Neural cell (in vitro differentiated cells): ENCODE data around the gene SHF.

Source experiments
- CTCF ChIP-seq: fragments of 450-650 bp; IDR thresholded peaks from 2 replicates; pipeline ENCODE4 v1.5.1; 2014; ENCODE audit warnings: antibody characterized with exemption, mild to moderate bottlenecking, moderate library complexity; ENCODE audit not compliant: poor library complexity, severe bottlenecking
- EP300 ChIP-seq: fragments of 450-650 bp; conservative IDR thresholded peaks from 2 replicates; pipeline ENCODE4 v1.6.1; 2014; ENCODE audit warnings: antibody characterized with exemption, mild to moderate bottlenecking, moderate library complexity; ENCODE audit not compliant: poor library complexity, severe bottlenecking
- EZH2 ChIP-seq: fragments of 200-600, 300-800 bp; shearing (Covaris generic), sonication (generic); IDR thresholded peaks from 2 replicates; pipeline ENCODE4 v1.6.1; 2014; ENCODE audit warnings: antibody characterized with exemption, low read length, borderline replicate concordance, mild to moderate bottlenecking; ENCODE audit not compliant: insufficient read depth, poor library complexity, severe bottlenecking
- POLR2AphosphoS5 ChIP-seq: IDR thresholded peaks from 2 replicates; pipeline ENCODE4 v1.6.1; 2012
- RAD21 ChIP-seq: fragments of 450-650 bp; conservative IDR thresholded peaks from 2 replicates; pipeline ENCODE4 v1.6.1; 2014; ENCODE audit warnings: antibody characterized with exemption, mild to moderate bottlenecking, moderate library complexity
- REST ChIP-seq: IDR thresholded peaks from 2 replicates; pipeline ENCODE4 v1.6.1; 2012; ENCODE audit warnings: borderline replicate concordance
- SMC3 ChIP-seq: fragments of 450-650 bp; conservative IDR thresholded peaks from 2 replicates; pipeline ENCODE4 v1.6.1; 2014; ENCODE audit warnings: antibody characterized with exemption, mild to moderate bottlenecking, moderate library complexity; ENCODE audit not compliant: poor library complexity
- TAF1 ChIP-seq: IDR thresholded peaks from 2 replicates; pipeline ENCODE4 v1.6.1; 2012; ENCODE audit warnings: low read depth

- TF ChIP-seq CTCF (no peak), EZH2 (no peak), POLR2AphosphoS5 (no peak), TAF1 (no peak), SMC3 (no peak), EP300 (no peak), REST (no peak), RAD21 (no peak)
Observed at GRCh38 chr15:45225506-45226273, 37.9 kb upstream of the SHF start.
